ENCODE data around the gene TPP2. TPM values are rescaled to one million over a fixed set of nuclear protein-coding genes. Genes with fewer than 3 reads are reported as not detected.

Gene TPP2
- total RNA-seq, 4 donors from 2014 or later: 26.2 to 61.0 (median 30.5) TPM

DNA sequence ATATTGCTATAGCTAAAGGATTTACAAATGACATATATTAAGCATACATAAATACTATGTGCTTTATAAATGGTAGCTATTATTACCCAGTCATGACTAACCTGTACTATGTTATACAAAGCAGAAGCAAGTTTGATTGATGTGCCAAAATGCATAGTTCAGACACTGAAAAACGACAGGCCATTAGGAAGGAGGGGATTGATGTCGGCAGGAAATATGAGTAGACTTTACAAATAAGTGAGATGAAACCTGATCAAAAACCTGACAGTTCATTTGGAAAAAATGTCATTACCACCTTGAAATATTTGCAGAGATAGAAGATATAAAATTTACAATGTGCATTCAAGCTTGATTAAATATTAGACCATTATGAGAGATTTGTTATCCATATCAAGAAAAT lies 38.8 kb upstream of the TPP2 start:
- Histone ChIP-seq H3K36me3 (no peaks in the 10 kb centered on the region), H3K4me3 (no peak overlapping the region), H3K27ac (no peak overlapping the region), H3K9me3 (no peaks in the 10 kb centered on the region), H3K4me1 (no peaks in the 10 kb centered on the region), H3K27me3 (no peaks in the 10 kb centered on the region)
- no peak for TF ChIP-seq POLR2AphosphoS5 (IDR thresholded peaks at IDR 0.05)
- WGBS: 32% methylated on average over 2 of the region's 2 CpGs
- no peak for DNase-seq (ENCODE audit: low spot score in 2 of 2)

GRCh38 chr13:102561933-102562332 lies 34.9 kb upstream of the TPP2 start:
- Histone ChIP-seq H3K9me3 (no peaks in the 10 kb centered on the region), H3K27ac (no peak overlapping the region), H3K36me3 (no peaks in the 10 kb centered on the region), H3K27me3 (peaks cover 21% of the 10 kb centered on the region), H3K4me3 (no peak overlapping the region), H3K4me1 (no peaks in the 10 kb centered on the region)
- WGBS: 47% methylated on average over 1 of the region's 1 CpG
- TF ChIP-seq POLR2AphosphoS5 (IDR thresholded peaks at IDR 0.05) (no peak), POLR2A (IDR thresholded peaks at IDR 0.05) (no peak), CTCF (IDR thresholded peaks at IDR 0.05) (no peak), EP300 (IDR thresholded peaks at IDR 0.05) (no peak)
- no peak for DNase-seq (ENCODE audit: low spot score in 2 of 2)

- H3K27me3 ChIP-seq: peaks cover 30% of the 10 kb centered on the region
Measured at GRCh38 chr13:102563267-102563666, 33.5 kb upstream of the TPP2 start.

GRCh38 chr13:102564564-102564963 lies 32.2 kb upstream of the TPP2 start:
- no peak overlapping the region for H3K4me3 ChIP-seq
- no peak overlapping the region for H3K27ac ChIP-seq
- DNase-seq (ENCODE audit: low spot score in 2 of 2): no peak
- no peak for TF ChIP-seq CTCF (IDR thresholded peaks at IDR 0.05)
- no peak for TF ChIP-seq POLR2AphosphoS5 (IDR thresholded peaks at IDR 0.05)
- TF ChIP-seq EP300 (IDR thresholded peaks at IDR 0.05): no peak
- TF ChIP-seq POLR2A (IDR thresholded peaks at IDR 0.05): no peak
- no peaks in the 10 kb centered on the region for H3K9me3 ChIP-seq
- WGBS: 92% methylated on average over 4 of the region's 4 CpGs
- H3K36me3 ChIP-seq: no peaks in the 10 kb centered on the region
- no peaks in the 10 kb centered on the region for H3K4me1 ChIP-seq
- peaks cover 30% of the 10 kb centered on the region for H3K27me3 ChIP-seq

More at GRCh38 chr13:102563267-102563666, 33.5 kb upstream of the TPP2 start:
- TF ChIP-seq EP300 (IDR thresholded peaks at IDR 0.05) (no peak), CTCF (IDR thresholded peaks at IDR 0.05) (no peak), POLR2AphosphoS5 (IDR thresholded peaks at IDR 0.05) (no peak), POLR2A (IDR thresholded peaks at IDR 0.05) (no peak)
- Histone ChIP-seq H3K27ac (no peak overlapping the region), H3K9me3 (no peaks in the 10 kb centered on the region), H3K4me3 (no peak overlapping the region), H3K4me1 (no peaks in the 10 kb centered on the region), H3K36me3 (no peaks in the 10 kb centered on the region)
- 92% methylated on average over 2 of the region's 2 CpGs for WGBS
- no peak for DNase-seq (ENCODE audit: low spot score in 2 of 2)

GRCh38 chr13:102566513-102566912 lies 30.3 kb upstream of the TPP2 start:
- H3K27ac ChIP-seq: no peak overlapping the region
- no peak for DNase-seq (ENCODE audit: low spot score in 2 of 2)
- 92% methylated on average over 1 of the region's 1 CpG for WGBS
- H3K4me1 ChIP-seq: no peaks in the 10 kb centered on the region
- H3K4me3 ChIP-seq: no peak overlapping the region
- H3K27me3 ChIP-seq: peaks cover 30% of the 10 kb centered on the region
- H3K9me3 ChIP-seq: no peaks in the 10 kb centered on the region
- H3K36me3 ChIP-seq: no peaks in the 10 kb centered on the region
- TF ChIP-seq POLR2AphosphoS5 (IDR thresholded peaks at IDR 0.05): no peak
- TF ChIP-seq CTCF (IDR thresholded peaks at IDR 0.05): no peak
- TF ChIP-seq EP300 (IDR thresholded peaks at IDR 0.05): no peak
- no peak for TF ChIP-seq POLR2A (IDR thresholded peaks at IDR 0.05)

GRCh38 chr13:102567857-102568256 lies 28.9 kb upstream of the TPP2 start:
- TF ChIP-seq POLR2AphosphoS5 (IDR thresholded peaks at IDR 0.05) (no peak), CTCF (IDR thresholded peaks at IDR 0.05) (no peak), POLR2A (IDR thresholded peaks at IDR 0.05) (no peak), EP300 (IDR thresholded peaks at IDR 0.05) (no peak)
- 74% methylated on average over 4 of the region's 4 CpGs for WGBS

More at GRCh38 chr13:102567857-102568256, 28.9 kb upstream of the TPP2 start:
- no peaks in the 10 kb centered on the region for H3K9me3 ChIP-seq
- no peaks in the 10 kb centered on the region for H3K36me3 ChIP-seq
- no peaks in the 10 kb centered on the region for H3K4me1 ChIP-seq
- no peak overlapping the region for H3K4me3 ChIP-seq
- peaks cover 30% of the 10 kb centered on the region for H3K27me3 ChIP-seq
- H3K27ac ChIP-seq: no peak overlapping the region
- no peak for DNase-seq (ENCODE audit: low spot score in 2 of 2)

Data from suprapubic skin (tissue), 4 donors.